Measurements from ENCODE around the gene VIPAS39.

The VIPAS39 gene

GRCh38 chr14:77457522-77458248, at the start of gene VIPAS39, which contains the start of gene AHSA1:
VIPAS39 (minus strand) TSS chr14:77457601; CDS start chr14:77454102, 3,499 bp downstream.
AHSA1 (plus strand) TSS chr14:77458093; CDS start chr14:77458190, 97 bp downstream.
- DNase-seq: peak; percentile 89

GRCh38 chr14:77505031-77505430, 47.6 kb upstream of the VIPAS39 start:
- no peak for DNase-seq

- no peak for DNase-seq
These were observed 45.7 kb upstream of the VIPAS39 start for GRCh38 chr14:77503138-77503537.

GRCh38 chr14:77502109-77502782, 44.8 kb upstream of the VIPAS39 start:
- DNase-seq: no peak

- DNase-seq: no peak
These were observed 41.7 kb upstream of the VIPAS39 start for GRCh38 chr14:77498984-77499527.

- DNase-seq: peak; percentile 43
These were observed 40.9 kb upstream of the VIPAS39 start, which contains the start of gene ISM2 for GRCh38 chr14:77498120-77498979. ISM2 (minus strand) TSS chr14:77498816; CDS start chr14:77498793, 23 bp downstream.

- DNase-seq: no peak
These were observed 37.9 kb upstream of the VIPAS39 start for GRCh38 chr14:77495334-77495733.

GRCh38 chr14:77491056-77491455, 33.7 kb upstream of the VIPAS39 start:
- DNase-seq: no peak

GRCh38 chr14:77490347-77490986, 33.1 kb upstream of the VIPAS39 start:
- no peak for DNase-seq

GRCh38 chr14:77489041-77489440, 31.6 kb upstream of the VIPAS39 start:
- no peak for DNase-seq

GRCh38 chr14:77488558-77488957, 31.2 kb upstream of the VIPAS39 start:
- DNase-seq: no peak

- DNase-seq: no peak
These were observed 28.7 kb upstream of the VIPAS39 start for GRCh38 chr14:77485901-77486678.

GRCh38 chr14:77485256-77485655, 27.9 kb upstream of the VIPAS39 start:
- no peak for DNase-seq

GRCh38 chr14:77482422-77482821, 25.0 kb upstream of the VIPAS39 start:
- DNase-seq: no peak

GRCh38 chr14:77478796-77479195, 21.4 kb upstream of the VIPAS39 start:
- DNase-seq: no peak

- DNase-seq: no peak
These were observed 20.6 kb upstream of the VIPAS39 start for GRCh38 chr14:77478029-77478428.

- no peak for DNase-seq
These were observed 18.2 kb upstream of the VIPAS39 start for GRCh38 chr14:77475432-77476115.

- no peak for DNase-seq
These were observed 17.2 kb upstream of the VIPAS39 start for GRCh38 chr14:77474479-77475177.

- no peak for DNase-seq
These were observed 16.5 kb upstream of the VIPAS39 start for GRCh38 chr14:77473921-77474320.

GRCh38 chr14:77470224-77470870, 12.9 kb upstream of the VIPAS39 start:
- DNase-seq: no peak

All from activated CD8-positive, alpha-beta memory T cell treated with anti-CD3 and anti-CD28 coated beads, Interleukin-2, amount 50 U/mL, for 4 hours (primary cell).